Fibroblast of villous mesenchyme (primary cell): ENCODE data around the gene PCSK7. TPM values are rescaled to one million over a fixed set of nuclear protein-coding genes. Genes with fewer than 3 reads are reported as not detected.

ENCODE experiments used
- DNase-seq: peaks from one replicate; pipeline ENCODE4 v3.0.0-alpha.2; 2010; ENCODE audit warnings: low read depth
- H3K4me3 ChIP-seq: 2 replicates; pipeline ENCODE4 v1.5.1; 2011; ENCODE audit warnings: low read depth, mild to moderate bottlenecking, low read length
- CTCF ChIP-seq: IDR thresholded peaks from 2 replicates; pipeline ENCODE4 v1.5.1; 2012; ENCODE audit warnings: low read depth, mild to moderate bottlenecking, low read length; ENCODE audit not compliant: insufficient read depth
- total RNA-seq: library from RNA; depleted of rRNA; stranded (reverse); fragments of >200 nt; gene quantifications from 2 replicates; pipeline ENCODE4 v1.2.3, GENCODE V29; 2012

PCSK7 gene
- total RNA-seq, 1 donor = 60.0 TPM

GRCh38 chr11:117180020-117180419, 51.9 kb downstream of the PCSK7 start:
- peak overlapping the region; percentile 78 for H3K4me3 ChIP-seq
- no peak for TF ChIP-seq CTCF
- peak; percentile 48 for DNase-seq

GRCh38 chr11:117179048-117179999, 52.5 kb downstream of the PCSK7 start:
- TF ChIP-seq CTCF = no peak
- peak overlapping the region; percentile 78 for H3K4me3 ChIP-seq
- peak; percentile 70 for DNase-seq

GRCh38 chr11:117178210-117179034, 53.5 kb downstream of the PCSK7 start, which contains the start of gene SIDT2:
Gene SIDT2 (plus strand): TSS chr11:117178743. CDS start chr11:117179264, 521 bp downstream.
- DNase-seq = peak; percentile 96
- peak within 1 kb of the TSS; percentile 78 for H3K4me3 ChIP-seq
- TF ChIP-seq CTCF = no peak

GRCh38 chr11:117177534-117178209, 54.2 kb downstream of the PCSK7 start:
- TF ChIP-seq CTCF = no peak
- DNase-seq = no peak
- H3K4me3 ChIP-seq = peak overlapping the region; percentile 78

GRCh38 chr11:117176186-117176585, 55.7 kb downstream of the PCSK7 start:
- TF ChIP-seq CTCF = no peak
- no peak overlapping the region for H3K4me3 ChIP-seq
- no peak for DNase-seq

- no peak for TF ChIP-seq CTCF
- no peak overlapping the region for H3K4me3 ChIP-seq
- no peak for DNase-seq
Observed at GRCh38 chr11:117175781-117176180, 56.1 kb downstream of the PCSK7 start.
